Activated CD4-positive, alpha-beta T cell treated with anti-CD3 and anti-CD28 coated beads for 24 hours (primary cell): ENCODE measurements around the gene MKLN1.
"Not testable (repeated sequence)": the region's sequence is repeated elsewhere in the genome, so short reads cannot be mapped to it uniquely, and the experiment has no call there.

ENCODE experiments used
- DNase-seq, 2 donors: peaks; one replicate each; pipeline ENCODE4 v3.0.0-alpha.2; 2020; ENCODE audit warnings: low read depth in 2 of 2

MKLN1 gene

DNA sequence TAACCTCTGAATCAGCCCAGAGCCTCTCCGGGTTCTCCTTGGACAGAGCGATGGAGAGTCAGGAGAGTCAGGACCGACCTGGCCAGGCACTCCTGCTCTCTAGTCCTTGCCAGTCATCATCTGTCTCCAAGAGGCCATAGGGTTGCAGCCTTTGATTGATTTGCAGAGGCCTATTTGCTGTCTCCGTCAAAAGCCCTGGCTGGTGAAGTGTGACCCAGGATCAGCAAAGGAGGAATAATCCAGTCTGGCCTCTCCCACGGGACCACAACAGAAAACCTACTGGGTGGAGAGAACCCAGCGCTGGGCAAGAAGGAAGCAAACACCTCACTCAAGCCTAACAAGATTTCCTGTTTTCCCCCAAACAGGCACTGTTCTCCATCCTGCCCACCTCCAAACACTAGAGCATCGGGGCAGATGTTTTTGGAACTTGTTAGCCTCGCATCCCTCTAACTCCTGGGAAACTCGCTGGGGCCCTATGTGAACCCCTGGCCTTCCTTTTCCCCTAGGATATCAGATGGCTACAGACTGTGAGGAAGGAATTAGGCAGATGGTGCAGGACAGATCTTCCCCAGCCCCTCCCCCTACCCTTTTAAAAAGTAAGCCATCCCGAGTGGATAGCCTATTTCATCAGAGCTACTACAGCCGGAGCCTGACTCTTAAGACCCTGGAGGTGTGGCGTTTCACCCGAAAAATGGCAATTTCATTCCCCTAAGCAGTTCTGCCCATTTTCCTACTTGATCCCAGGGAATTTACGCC, 174.4 kb downstream of the MKLN1 start:
- no peak for DNase-seq

DNA sequence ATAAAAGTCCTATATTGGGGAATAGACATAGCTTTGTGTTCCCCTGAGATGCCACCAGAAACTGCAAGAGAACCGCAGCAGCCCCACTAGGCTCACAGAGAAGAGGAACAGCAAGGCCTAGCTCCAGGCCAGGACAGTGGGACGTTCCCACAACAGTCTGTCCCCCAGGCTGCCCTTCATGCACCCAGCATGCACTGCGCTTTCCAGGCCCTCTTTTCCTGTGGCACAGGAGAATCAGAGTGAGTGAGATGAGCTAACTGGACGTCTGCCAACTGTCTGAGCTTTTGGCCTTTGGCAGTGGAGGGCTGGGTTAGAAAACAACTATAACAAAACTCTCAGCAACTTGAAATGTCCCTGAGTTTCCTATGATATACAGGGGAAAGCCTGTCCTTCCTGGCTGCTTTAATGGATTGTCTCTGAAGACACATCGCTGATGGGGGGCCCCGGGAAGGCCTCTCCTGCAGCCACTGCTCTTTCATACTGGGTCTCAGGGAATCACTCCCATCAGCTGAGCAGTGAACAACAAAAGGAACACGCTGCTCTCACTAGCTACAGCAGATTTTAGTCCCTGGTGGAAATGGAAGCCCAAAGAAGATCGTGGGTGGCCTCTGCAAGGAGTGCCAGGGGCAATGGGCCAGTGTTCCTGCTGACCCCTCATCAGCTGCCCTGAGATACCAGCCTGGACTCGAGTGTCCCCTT, 175.3 kb downstream of the MKLN1 start:
- DNase-seq, result no peak

DNA sequence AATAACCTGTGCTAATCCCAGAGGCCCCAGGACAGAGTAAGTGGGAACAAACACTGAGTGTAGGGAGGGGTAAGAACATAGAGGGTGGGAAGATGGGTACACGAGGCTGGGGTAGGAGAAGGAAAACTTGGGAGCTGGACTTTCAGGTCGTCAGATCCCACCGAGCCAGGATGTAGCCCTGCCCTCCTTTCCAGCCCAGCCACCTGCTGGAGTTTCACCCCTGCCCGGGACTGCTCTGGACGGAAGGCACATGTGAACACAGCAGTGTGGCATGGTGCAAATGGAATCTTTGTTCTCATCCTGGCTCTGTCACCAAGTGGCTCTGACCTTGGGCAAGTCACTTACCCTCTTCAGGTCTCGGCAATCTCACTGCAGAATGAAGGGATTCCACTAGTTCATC, 176.0 kb downstream of the MKLN1 start:
- no peak for DNase-seq

DNA sequence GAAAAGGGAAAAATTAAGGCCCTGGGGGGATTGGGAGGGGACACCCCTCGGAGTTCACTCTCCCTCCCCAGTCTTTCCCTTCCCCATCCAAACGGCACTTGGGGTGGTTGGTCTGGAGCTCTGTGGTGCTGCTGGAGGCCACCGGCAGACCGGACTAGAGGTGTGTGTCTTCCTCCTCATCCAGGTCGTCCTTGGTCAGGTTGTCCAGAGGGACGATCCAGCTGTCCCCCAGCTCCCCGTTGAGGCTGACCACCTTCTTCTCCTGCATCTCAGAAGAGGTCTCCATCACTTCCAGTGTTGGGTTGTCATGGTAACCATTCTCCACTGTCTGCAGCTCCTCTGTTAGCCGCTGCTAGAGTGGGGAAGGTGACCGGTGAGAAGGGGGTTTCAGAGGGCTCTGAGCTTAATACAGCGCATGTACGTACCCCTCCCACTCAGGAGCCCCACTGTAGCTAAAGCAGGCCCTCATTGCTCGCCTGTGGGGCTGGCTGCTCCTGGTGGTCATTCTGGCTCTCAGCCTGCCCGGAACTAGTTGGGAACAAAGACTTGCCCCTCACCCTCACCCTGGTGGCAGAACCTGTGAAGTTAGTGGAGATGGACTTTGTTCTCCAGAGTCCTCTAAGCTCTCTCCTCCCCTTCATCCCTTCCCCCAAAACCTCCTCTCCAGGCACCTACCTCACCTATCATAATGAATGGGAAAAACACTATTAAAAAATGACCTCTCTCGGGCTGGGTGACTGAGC, 176.7 kb downstream of the MKLN1 start:
- DNase-seq, result no peak

DNA sequence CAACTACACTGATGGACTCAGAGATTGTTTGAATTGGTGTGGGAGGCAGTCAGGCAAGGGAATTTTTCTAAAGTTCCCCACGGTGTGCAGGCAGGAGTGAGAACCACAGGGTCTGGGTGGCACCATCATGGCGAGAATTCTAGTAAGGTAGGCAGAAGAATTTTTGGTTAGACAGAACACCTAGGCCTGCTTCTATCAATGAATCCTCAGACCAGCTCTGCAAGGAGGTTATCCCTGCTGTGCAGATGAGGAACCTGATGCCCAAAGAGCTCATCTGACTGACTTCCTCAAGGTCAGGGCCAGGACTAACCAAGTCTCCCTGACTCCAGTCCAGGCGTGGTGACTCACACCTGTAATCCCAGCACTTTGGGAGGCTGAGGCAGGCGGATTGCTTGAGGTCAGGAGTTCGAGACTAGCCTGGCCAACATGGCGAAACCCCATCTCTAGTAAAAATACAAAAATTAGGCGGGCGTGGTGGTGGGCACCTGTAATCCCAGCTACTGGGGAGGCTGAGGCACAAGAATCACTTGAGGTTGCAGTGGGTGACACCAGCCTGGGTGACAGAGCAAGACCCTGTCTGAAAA, 177.5 kb downstream of the MKLN1 start:
- DNase-seq, result not testable (repeated sequence)

DNA sequence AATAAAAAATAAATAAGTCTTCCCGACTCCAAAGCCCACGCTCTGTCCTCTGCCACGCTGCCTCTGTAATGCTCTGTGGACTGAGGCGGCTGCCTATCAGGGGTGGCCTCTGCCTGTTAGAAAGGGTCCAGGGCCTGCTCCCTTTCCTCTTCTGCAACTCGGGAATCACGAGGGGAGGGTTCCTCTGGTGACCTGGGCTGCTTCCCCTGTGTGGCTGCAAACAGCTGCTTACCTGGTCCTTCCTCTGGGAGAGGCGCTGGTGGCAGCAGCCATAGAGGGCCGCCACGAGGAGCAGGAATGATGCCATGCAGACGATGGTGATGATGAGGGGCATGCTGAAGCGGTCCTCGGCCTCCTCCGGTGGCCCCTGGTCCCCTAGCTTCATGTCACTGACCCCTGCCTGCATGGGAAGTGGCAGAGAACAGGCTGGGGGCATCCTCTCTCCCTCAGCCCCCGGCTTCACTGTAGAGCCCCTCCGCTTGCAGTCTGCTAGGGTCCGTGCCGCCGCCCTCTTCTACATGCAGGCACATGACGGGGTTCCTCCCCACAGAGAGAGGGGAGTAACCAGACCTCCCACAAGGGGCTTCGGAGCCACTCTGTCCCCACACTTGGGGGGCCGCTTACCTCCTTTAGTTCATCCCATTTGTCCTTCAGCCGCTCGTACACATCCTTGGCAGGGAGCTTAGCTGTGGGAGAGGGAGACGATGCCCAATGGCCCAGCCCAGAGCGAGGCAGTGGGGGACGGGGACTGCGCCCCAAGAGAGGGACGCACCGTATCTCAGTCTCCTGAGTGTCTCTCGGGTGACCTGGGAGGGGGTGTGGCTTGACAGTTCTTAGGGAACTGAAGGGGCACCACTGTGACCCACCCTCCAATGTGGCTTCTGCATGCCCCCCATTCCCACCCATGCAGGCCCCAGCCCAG, 178.2 kb downstream of the MKLN1 start:
- DNase-seq, result no peak

DNA sequence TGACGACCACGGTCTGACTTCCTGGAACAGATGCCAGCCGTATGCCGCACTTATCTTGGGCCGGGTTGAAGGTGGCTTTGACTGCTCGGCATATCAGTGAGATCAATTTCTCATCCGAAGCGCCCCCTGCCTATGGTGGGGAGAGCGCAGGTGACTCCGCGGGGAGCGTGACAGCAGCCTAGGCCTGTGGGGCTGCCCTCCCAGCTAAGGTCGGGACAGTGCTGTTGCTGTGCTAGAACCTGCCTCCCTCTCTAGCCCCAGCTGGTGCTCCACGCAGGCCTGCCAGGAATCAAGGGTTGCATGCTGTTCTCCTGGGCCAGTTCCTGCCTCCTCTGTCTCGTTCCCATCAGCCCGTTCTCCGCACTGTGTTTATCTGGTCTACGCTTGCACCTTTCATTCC, 178.9 kb downstream of the MKLN1 start:
- no peak for DNase-seq

DNA sequence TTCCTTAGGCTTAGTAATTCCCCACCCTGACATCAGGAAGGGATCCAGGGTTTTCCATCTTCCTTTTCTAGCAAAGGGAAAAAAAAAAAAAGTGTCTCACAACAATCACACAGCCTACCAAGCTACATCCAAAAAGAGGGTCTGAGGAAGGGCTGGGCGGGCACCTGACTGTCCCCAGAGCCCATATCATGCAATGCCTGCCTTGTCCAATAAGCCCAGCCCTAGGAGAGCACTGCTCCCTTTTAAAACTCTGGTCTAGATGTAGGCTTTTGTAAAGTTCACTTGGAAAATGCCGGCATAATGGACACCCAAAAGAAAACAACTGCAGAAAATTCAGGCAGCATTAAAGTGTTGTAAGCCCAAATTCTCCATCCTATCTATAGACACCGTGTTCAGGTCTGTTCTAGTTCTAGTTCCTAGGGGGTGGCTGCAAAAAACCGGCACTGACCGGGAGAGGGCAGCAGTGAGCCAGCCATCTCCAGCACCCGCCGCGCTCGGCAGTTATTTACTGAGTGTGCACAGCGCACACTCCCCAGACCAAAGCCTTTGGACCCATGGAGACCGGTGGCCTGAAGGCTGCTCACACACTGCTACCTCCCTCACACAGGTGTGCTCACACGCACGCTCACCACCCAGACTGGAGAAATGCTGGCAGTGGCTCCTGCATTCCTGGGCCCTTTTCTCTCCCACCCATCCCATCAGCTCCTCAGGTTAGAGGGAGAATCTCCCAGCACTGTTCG, 180.1 kb downstream of the MKLN1 start:
- DNase-seq, result peak; percentile 73 to 77

DNA sequence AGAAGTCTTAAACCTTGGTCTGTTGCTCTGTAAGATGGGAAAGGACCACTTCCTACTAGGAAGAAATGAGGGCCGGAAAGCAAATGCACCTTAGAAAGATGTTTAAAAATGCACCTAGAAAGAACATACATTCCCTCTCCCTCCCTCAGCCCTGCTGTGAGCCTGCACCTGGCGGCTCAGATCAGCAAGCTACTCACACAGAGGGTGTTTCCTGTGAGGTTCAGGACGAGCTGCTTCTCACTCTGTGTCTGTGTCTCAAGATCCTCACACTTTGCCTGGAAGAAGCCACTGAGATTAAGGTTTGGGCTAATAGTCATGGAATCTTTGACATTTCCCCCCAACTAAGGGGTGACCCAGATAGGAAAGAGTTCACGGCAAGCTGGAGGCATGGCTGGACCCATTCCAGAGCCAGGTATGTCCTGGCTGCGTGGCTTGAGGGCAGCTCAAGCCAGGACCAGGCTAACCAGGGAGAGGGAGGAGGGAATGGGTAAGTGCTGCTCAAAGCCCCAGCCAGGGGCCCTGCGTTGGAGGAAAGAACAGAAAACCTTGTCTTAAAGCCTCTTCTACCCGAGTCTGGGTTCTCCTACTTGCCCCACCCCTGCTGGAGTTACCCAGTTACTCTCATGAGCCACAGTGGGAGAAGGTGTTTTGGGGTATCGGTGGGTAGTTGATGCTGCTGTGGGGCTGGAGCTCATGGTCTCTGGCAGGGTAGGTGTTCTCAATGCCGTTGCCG, 181.2 kb downstream of the MKLN1 start:
- no peak for DNase-seq

DNA sequence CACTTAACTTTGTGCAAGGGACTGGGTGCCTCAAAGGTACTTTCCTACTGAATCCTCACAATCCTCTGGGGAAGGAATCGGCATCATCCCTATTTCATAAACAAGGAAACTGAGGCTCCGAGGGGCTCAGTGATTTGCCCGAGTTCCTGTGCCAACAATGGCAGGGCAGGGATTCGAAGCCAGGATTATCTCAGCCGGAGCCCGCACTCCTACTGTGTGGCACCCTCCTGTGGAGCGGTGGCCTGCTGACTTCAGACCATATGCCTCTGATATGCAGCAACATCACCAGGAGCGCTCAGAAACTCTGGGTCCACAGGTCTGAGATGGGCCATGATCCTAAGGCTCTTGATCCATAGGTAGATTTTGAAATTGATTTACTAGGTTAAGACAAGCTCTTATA, 182.1 kb downstream of the MKLN1 start:
- DNase-seq, result no peak

DNA sequence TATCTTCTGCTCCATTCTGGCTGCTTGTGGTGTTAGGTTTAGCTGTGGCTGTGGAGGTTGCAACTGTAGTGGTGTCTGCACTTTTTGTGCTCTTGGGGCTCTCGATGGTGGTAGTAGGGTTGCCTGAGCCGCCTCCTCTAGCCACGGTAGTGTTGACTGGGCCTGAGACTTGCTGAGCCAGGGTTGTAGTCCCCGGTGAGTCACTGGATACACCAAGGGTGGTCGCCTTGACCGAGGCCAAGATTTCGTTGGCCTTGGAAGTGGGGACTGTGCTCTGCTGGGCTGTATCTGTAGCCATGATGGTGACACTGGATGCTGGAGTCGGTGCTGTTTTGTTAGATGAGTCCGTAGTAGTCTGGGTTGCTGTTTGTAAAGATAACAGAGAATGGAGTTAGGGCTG, 183.4 kb downstream of the MKLN1 start:
- no peak for DNase-seq

DNA sequence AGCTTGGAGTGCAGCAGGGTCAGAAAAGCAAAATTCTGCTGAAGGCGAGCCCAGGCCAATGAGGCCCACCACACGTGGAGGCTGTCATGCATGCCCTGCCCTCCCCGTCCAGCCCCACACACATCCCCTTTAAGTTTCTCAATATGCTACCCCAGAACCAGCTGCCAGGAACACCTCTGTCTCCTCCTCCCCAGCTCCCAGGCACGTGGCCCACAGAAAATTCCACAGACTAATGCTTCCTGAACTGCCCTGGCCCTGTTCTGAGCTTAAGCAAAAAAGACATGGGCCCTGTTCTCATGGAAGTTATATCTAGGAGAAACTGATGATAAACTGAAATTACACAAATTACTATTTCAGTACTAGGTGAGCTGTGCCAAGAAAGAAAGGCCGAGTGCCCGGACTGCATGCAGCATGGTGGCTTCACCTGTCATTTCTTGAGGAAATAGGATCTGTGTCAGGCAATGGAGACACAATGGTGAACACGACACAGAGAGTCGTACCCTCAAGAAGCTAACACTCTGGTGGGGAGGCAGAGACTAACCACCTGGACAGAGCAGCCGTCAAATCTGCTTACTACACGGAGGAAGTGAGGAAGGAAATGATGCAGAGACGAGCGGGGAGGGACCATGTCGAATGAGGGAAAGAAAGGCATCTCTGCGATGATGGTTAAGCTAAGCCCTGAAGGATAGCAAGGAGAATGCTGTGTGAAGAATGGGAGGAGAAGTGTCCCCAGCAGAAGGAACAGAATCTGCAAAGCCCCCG, 184.3 kb downstream of the MKLN1 start:
- DNase-seq, result no peak

DNA sequence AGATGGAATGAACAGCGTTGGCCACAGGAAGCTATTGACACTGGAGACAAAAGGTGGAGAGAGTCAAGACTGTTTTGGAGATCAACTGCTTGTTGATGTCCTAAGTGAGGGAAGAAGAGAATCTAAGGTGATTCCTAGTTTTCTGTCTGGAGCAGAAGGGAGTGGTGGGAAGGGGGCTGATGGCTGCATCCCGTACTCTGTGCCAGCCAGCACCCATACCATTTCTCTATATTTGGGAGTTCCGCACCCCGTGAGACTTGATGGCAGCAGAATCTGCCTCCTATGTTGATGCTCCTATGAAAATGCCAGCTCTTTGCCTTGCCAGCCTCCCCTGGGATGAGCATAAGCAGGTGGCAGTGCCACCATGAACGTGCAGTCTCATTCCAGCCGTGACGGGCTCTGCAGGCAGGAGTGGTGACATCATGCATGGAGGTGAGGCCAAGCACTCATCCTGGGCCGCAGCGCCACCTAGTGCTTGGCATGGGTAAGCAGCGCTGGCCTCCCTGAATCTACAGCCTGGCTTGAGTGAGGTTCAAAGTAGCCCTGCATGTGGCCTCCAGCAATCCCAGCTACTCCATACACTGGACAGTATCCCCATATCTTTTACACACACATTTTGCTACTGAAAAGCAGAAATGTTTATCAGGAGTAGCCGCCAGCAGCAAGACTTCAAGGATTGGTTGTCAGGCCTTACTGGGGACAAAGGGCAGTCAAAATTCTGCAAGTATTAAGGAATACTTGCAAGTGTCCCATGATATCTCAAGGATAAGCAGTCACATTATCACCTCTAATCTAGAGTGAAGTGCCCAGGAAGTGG, 185.8 kb downstream of the MKLN1 start:
- DNase-seq, result peak; percentile 66 to 71

DNA sequence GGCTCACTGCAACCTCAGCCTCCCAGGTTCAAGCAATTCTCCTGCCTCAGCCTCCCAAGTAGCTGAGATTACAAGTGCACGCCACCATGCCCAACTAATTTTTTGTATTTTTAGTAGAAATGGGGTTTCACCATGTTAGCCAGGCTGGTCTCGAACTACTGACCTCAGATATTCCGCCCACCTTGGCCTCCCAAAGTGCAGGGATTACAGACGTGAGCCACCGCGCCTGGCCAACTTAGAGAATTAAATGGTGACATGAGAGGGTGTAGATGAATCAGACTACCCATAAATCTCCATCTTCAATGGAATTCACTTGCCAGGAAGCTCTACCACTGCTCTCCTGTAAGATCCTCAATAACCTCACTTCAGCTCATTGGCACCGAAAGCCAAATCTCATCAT, 187.8 kb downstream of the MKLN1 start:
- not testable (repeated sequence) for DNase-seq

DNA sequence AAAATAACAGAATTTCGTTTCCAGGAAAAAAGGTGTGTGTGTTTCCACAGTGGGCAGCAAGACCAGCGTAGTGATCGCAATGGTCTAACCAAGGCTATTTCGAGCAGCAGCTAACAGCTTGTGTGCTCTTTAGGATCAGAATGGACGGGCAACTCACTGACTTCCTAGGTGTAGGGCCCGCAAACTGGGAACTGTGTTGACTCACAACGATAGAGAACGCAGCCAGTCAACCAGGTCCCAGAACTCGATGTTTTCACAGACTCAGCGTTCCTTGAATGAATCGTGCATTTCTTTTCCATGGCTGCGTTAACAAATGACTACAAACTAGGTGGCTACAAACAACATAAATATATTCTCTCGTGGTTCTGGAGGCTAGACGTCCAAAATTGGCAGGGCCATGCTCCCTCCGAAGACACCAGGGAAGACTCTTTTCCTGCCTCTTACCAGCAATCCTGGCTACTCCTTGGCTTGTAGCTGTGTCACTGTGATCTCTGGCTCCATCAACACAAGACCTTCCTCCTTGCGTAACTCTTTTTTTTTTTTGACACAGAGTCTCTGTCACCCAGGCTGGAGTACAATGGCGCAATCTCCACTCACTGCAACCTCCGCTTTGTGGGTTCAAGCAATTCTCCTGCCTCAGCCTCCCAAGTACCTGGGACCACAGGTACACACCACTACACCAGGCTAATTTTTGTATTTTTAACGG, 189.7 kb downstream of the MKLN1 start:
- DNase-seq, result no peak

DNA sequence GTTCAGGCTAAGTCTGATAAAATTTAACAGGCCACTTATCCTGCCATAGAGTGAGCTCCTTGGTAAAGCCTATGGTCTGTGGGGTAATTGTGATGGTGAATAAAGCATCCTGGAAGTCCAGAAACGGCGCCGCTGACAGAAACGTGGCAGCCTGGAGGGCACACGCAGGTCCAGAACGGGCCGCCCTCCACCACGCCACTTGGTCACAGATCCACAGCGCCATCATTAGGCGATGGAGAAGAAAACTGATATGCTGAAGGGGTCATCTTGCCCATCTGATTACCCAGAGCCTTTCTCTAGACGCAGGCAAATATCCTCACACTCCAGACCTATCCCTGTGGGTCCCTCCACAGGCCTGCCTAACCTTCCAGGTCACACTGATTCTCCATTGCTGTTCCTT, 190.9 kb downstream of the MKLN1 start:
- DNase-seq, result no peak

DNA sequence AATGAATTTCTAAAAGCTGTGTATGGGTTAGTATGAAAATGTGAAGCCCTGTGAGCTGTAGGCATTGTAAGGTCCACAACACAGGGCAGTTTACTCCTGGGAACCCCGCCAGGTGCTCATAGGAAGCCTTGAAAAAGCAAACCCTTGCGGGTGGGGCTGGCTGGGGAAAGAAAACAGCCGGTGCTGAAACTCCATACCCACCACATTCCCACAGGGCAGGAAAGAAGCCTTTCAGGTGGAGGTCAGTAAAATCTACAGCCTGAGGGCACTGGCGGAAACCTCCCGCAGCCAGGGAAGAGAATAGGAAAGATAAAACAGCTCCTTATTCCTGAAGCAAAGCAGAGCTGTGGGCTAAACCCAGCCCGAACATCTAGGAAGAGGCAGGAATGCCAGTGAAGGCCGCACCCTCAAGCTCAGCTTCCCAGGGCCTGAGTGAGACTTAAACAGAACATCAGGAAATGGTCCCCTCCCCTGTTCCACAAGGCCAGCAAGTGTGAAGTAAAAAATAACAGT, 194.0 kb downstream of the MKLN1 start:
- no peak for DNase-seq
